HEK293T (cell line): ENCODE measurements around the gene LRMDA.

Experiments
- BHLHE40 ChIP-seq: fragments of 450-650 bp; IDR thresholded peaks from 2 replicates; pipeline ENCODE4 v1.6.1; 2016; ENCODE audit warnings: mild to moderate bottlenecking, moderate library complexity, borderline replicate concordance
- SUZ12 ChIP-seq: fragments of 450-650 bp; IDR thresholded peaks from 2 replicates; pipeline ENCODE4 v1.6.1; 2016; ENCODE audit warnings: mild to moderate bottlenecking

DNA sequence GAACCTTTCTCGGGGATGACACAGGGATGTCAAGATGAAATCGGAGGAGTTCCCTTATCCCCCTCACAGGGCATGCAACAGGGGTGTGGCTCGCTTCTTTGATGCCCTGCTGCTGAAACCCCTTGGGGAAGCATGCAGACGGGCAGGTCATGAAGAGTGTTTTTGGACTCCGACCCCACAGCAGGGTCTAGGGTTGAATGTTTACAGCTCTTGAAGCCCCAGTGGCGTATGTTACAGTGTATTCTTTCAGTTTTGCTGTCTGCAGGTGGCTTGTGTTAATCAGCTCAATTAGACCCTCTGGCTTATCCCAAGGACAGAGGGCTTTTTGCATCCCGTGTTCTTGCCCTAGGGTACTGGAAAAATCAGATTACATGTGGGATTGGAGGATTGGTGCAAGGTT is 446.5 kb downstream of the LRMDA start:
- TF ChIP-seq BHLHE40 (no peak), SUZ12 (no peak)
